ENCODE measurements around the gene PIGN. TPM values are rescaled to one million over a fixed set of nuclear protein-coding genes. Genes with fewer than 3 reads are reported as not detected.

PIGN gene
- total and polyA plus RNA-seq, 2 of the 8 experiments (the other 6 are each of a cell fraction or from before 2014, with no cell fraction given), result 20.9 to 26.3 TPM

DNA sequence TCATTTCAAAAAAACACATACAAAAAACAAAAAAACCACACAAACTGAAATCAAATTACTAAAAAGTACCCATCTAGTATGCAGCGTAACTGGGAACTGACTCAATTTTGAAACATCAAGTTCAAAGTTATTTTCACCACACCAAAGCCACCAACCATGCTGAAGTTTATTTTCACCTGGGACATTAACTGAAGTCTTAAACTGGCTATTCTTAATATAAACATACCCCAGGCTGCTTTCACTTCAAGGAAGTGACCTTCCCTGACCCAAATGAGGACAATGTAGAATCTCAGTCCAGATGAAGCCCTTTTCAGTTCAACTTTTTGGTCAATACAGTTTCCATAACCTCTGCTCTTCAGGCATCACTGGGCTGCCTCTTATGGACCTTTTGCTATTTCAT, 84.6 kb downstream of the PIGN start:
- Histone ChIP-seq H2BK120ac (replicated peaks; ENCODE audit: low read depth, low read length) (no peak overlapping the region), H3K27me3 (replicated peaks in 1 of 4; ENCODE audit: control insufficient read depth in 3 of 4, extremely low read depth in 1 of 4, insufficient read depth in 3 of 4, low read length in 3 of 4) (no peaks in the 10 kb centered on the region), H3K18ac (ENCODE audit: extremely low read depth, low read length) (no peak overlapping the region), H2BK5ac (ENCODE audit: low read depth, low read length) (no peak overlapping the region), H2BK15ac (ENCODE audit: low read length) (no peak overlapping the region), H4K5ac (ENCODE audit: insufficient read length, low read depth, low read length) (no peak overlapping the region), H3K79me2 (ENCODE audit: control insufficient read depth in 1 of 2, insufficient read depth in 2 of 2, low read length in 2 of 2) (no peaks in the 10 kb centered on the region), H3K4me3 (ENCODE audit: extremely low read depth in 1 of 4, insufficient read depth in 2 of 4, low read depth in 3 of 4, low read length in 4 of 4) (no peak overlapping the region), H3K56ac (replicated peaks; ENCODE audit: insufficient read length, low read depth, low read length) (no peak overlapping the region), H3K27ac (ENCODE audit: low read depth, low read length) (no peak overlapping the region), H4K20me1 (replicated peaks in 1 of 2; ENCODE audit: control insufficient read depth in 1 of 2, insufficient read depth in 2 of 2, low read length in 2 of 2) (no peaks in the 10 kb centered on the region), H3K14ac (ENCODE audit: insufficient read length) (no peak overlapping the region), H3K23ac (ENCODE audit: insufficient read length) (no peak overlapping the region), H3K4me1 (replicated peaks in 1 of 4; ENCODE audit: control insufficient read depth in 3 of 4, insufficient read depth in 4 of 4, low read length in 3 of 4) (peaks cover 0 to 3% (median 0%) of the 10 kb centered on the region in 4 experiments; a peak in 1 of 7 replicates), H4K8ac (ENCODE audit: extremely low read depth, insufficient read depth, low read length) (no peak overlapping the region), H3K23me2 (ENCODE audit: low read depth, low read length) (no peaks in the 10 kb centered on the region), H3K79me1 (ENCODE audit: low read depth, low read length) (no peaks in the 10 kb centered on the region), H2BK20ac (ENCODE audit: low read length) (no peak overlapping the region), H2BK12ac (ENCODE audit: low read depth, low read length) (no peak overlapping the region), H3K4me2 (ENCODE audit: insufficient read depth in 1 of 2, low read depth in 2 of 2, low read length in 2 of 2) (no peak overlapping the region), H3K9ac (replicated peaks in 1 of 4; ENCODE audit: extremely low read depth in 1 of 4, low read depth in 3 of 4, low read length in 3 of 4) (no peak overlapping the region), H3K4ac (replicated peaks; ENCODE audit: insufficient read length, low read depth, low read length) (no peak overlapping the region), H2AK5ac (ENCODE audit: low read depth, low read length) (no peak overlapping the region), H2AFZ (ENCODE audit: low read length) (no peak overlapping the region), H3K9me3 (ENCODE audit: insufficient read depth in 2 of 2, low read depth in 1 of 2, low read length in 1 of 2) (0 out of 4 replicates have a peak, but pooled peaks cover 0 to 2% of the 10 kb centered on the region in 2 experiments), H3K36me3 (ENCODE audit: control insufficient read depth in 2 of 4, insufficient read depth in 4 of 4, low read length in 3 of 4) (no peaks in the 10 kb centered on the region; a peak in 3 of 8 replicates), H4K91ac (replicated peaks; ENCODE audit: insufficient read length, low read length) (no peak overlapping the region)
- ChIA-PET CTCF (ENCODE audit: partially characterized antibody) (interaction anchor here (1.2 kb wide), 1 partner anchor 10 kb away, joined by 3 read pairs; no protein-coding TSS in a partner anchor), POLR2A (ENCODE audit: partially characterized antibody) (no interaction called here)
- DNase-seq (ENCODE audit: low read depth in 1 of 2, low spot score in 2 of 2) (no peak), FAIRE-seq (no peak)
- 88% methylated on average over 1 of the region's 1 CpG; no CpG with 5 or more reads in 1 of the 2 experiments for WGBS, 2 experiments (ENCODE audit: extremely low coverage in 1 of 2, insufficient coverage in 1 of 2, insufficient read length in 1 of 2, insufficient replicate concordance in 2 of 2, low coverage in 1 of 2, low lambda C conversion rate in 2 of 2, missing lambda C conversion rate in 1 of 2)
- no peak for TF ChIP-seq TEAD4 (IDR thresholded peaks at IDR 0.05; ENCODE audit: low read depth, low read length)
- TF ChIP-seq GTF2F1 (IDR thresholded peaks at IDR 0.05; ENCODE audit: borderline replicate concordance, low read depth, low read length), result no peak
- no peak for TF ChIP-seq POLR2A (IDR thresholded peaks at IDR 0.05; ENCODE audit: control extremely low read depth in 1 of 2, low read depth in 2 of 2, low read length in 2 of 2)
- no peak for TF ChIP-seq JUND (IDR thresholded peaks at IDR 0.05; ENCODE audit: low read length)
- no peak for TF ChIP-seq RBBP5 (IDR thresholded peaks at IDR 0.05; ENCODE audit: borderline replicate concordance, low read depth, low read length)
- TF ChIP-seq ZNF274 (IDR thresholded peaks at IDR 0.05; ENCODE audit: borderline replicate concordance, extremely low read depth, low read length), result no peak
- TF ChIP-seq TBP (IDR thresholded peaks at IDR 0.05; ENCODE audit: low read depth, low read length), result no peak
- no peak for TF ChIP-seq KDM1A (IDR thresholded peaks at IDR 0.05; ENCODE audit: borderline replicate concordance, low read length)
- TF ChIP-seq POLR2AphosphoS5 (IDR thresholded peaks at IDR 0.05; ENCODE audit: low read depth, low read length), result no peak
- no peak for TF ChIP-seq CREB1 (IDR thresholded peaks at IDR 0.05)
- TF ChIP-seq YY1 (IDR thresholded peaks at IDR 0.05; ENCODE audit: low read depth, low read length), result no peak
- no peak for TF ChIP-seq GABPA (IDR thresholded peaks at IDR 0.05; ENCODE audit: borderline replicate concordance, insufficient read depth, low read length)
- no peak for TF ChIP-seq JUN (IDR thresholded peaks at IDR 0.05; ENCODE audit: low read depth, low read length)
- no peak for TF ChIP-seq EP300 (IDR thresholded peaks at IDR 0.05; ENCODE audit: borderline replicate concordance in 1 of 2, low read depth in 2 of 2, low read length in 2 of 2)
- no peak for TF ChIP-seq BRCA1 (IDR thresholded peaks at IDR 0.05; ENCODE audit: low read depth, low read length)

Data from H1 (cell line).